Activated T-helper 17 cell treated with anti-CD3 and anti-CD28 coated beads, Interleukin-2, amount 50 U/mL, for 72 hours (primary cell): ENCODE data around the gene AKAP12. TPM values are rescaled to one million over a fixed set of nuclear protein-coding genes. Genes with fewer than 3 reads are reported as not detected.
"Not testable (repeated sequence)": the region's sequence is repeated elsewhere in the genome, so short reads cannot be mapped to it uniquely, and the experiment has no call there.

Experiments used
- ATAC-seq: fragments of 150-1000 bp; cut with Tn5 transposase; replicated peaks from 2 replicates; pipeline ENCODE4 v1.10.0; 2021; ENCODE audit warnings: mild to moderate bottlenecking, moderate library complexity
- H3K27ac Mint-ChIP-seq: one replicate; pipeline ENCODE4 v1.8.0; 2022; ENCODE audit warnings: mixed read lengths
- H3K27me3 Mint-ChIP-seq: one replicate; pipeline ENCODE4 v1.8.0; 2022; ENCODE audit warnings: mixed read lengths
- H3K36me3 Mint-ChIP-seq: one replicate; pipeline ENCODE4 v1.8.0; 2022; ENCODE audit warnings: low read depth, mild to moderate bottlenecking, mixed read lengths
- H3K4me1 Mint-ChIP-seq: one replicate; pipeline ENCODE4 v1.8.0; 2022; ENCODE audit warnings: mixed read lengths
- H3K4me3 Mint-ChIP-seq: one replicate; pipeline ENCODE4 v1.8.0; 2022; ENCODE audit warnings: mild to moderate bottlenecking, mixed read lengths
- H3K9me3 Mint-ChIP-seq: one replicate; pipeline ENCODE4 v1.8.0; 2022; ENCODE audit warnings: mixed read lengths
- total RNA-seq, 2 donors: library from RNA; stranded (reverse); gene quantifications; one replicate each; pipeline ENCODE4 v1.2.3, GENCODE V29; 2022

AKAP12 gene
- total RNA-seq, 2 donors from 2014 or later, result 0.35 to 0.79 TPM

DNA sequence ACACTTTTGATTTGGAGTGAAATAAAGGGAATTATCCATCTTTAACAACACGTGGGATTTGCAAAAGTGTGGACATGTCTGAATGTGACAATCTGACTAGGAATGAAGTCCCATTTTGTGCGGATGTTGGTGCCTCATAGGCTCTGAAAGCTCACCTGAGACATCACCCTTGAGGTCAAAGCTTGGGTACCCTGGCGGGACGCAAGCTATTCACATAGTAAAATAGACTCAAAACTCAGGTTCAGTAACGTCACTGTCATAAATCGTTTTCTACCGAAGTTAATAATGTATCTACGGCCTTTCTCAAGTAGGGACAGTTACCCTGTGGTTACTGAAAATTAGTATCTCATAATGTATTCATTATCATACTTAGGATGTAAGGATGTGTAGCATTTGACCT is 61.8 kb downstream of the AKAP12 start:
- H3K4me3 Mint-ChIP-seq, result no peak overlapping the region
- H3K27me3 Mint-ChIP-seq, result peaks cover 6% of the 10 kb centered on the region
- no peaks in the 10 kb centered on the region for H3K9me3 Mint-ChIP-seq
- H3K4me1 Mint-ChIP-seq, result no peaks in the 10 kb centered on the region
- no peaks in the 10 kb centered on the region for H3K36me3 Mint-ChIP-seq
- H3K27ac Mint-ChIP-seq, result no peak overlapping the region
- no peak for ATAC-seq

DNA sequence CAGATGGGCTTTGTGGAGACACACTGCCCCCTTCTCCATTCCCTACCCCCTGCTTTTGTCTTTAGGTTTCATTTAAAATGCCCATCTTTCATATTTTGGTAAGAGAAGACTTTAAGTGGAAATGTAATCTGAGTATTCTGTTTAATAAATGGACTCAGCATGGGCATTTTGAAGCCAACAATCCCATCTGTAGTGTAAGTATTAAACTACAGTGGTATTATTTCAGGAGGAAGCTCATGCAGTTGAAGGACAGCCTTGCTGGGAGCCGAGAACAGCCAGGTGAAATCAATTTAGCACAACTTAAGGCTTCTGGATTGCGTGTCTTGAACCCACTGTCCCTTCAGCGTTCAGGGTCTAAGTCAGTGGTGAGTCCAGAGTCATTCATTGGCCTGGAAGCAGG is 63.5 kb downstream of the AKAP12 start:
- Mint-ChIP-seq H3K4me1 (no peaks in the 10 kb centered on the region), H3K4me3 (no peak overlapping the region), H3K36me3 (no peaks in the 10 kb centered on the region), H3K27me3 (peaks cover 3% of the 10 kb centered on the region), H3K27ac (no peak overlapping the region), H3K9me3 (no peaks in the 10 kb centered on the region)
- no peak for ATAC-seq

- no peaks in the 10 kb centered on the region for H3K36me3 Mint-ChIP-seq
- ATAC-seq, result no peak
- H3K4me3 Mint-ChIP-seq, result no peak overlapping the region
- no peak overlapping the region for H3K27ac Mint-ChIP-seq
- no peaks in the 10 kb centered on the region for H3K9me3 Mint-ChIP-seq
- no peaks in the 10 kb centered on the region for H3K4me1 Mint-ChIP-seq
- H3K27me3 Mint-ChIP-seq, result no peaks in the 10 kb centered on the region
Measured at GRCh38 chr6:151306269-151306783, 66.6 kb downstream of the AKAP12 start.

DNA sequence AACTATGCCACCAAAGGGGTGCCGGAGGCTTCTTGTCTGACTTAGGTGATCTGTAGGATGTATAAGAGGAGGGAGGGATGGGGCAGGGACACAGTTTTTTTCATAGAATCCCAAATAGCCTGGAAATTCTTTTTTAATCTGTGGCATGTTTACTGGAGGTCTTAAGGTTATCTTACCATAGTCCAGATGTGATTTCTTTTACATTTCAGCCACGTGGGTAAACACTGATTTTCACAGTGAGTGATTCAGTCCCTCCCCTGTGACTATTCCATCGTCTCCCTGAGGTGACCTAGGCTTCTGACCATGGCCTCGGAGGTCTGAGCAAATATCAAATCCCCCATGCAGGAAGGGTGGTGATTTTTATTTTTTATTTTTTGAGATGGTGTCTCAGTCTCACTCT is 67.7 kb downstream of the AKAP12 start:
- peaks cover 4% of the 10 kb centered on the region for H3K27me3 Mint-ChIP-seq
- H3K9me3 Mint-ChIP-seq, result no peaks in the 10 kb centered on the region
- H3K27ac Mint-ChIP-seq, result no peak overlapping the region
- no peak for ATAC-seq
- H3K4me3 Mint-ChIP-seq, result no peak overlapping the region
- no peaks in the 10 kb centered on the region for H3K4me1 Mint-ChIP-seq
- no peaks in the 10 kb centered on the region for H3K36me3 Mint-ChIP-seq

GRCh38 chr6:151309619-151310018 is 69.9 kb downstream of the AKAP12 start:
- Mint-ChIP-seq H3K27me3 (peaks cover 4% of the 10 kb centered on the region), H3K27ac (no peak overlapping the region)
- no peak for ATAC-seq

DNA sequence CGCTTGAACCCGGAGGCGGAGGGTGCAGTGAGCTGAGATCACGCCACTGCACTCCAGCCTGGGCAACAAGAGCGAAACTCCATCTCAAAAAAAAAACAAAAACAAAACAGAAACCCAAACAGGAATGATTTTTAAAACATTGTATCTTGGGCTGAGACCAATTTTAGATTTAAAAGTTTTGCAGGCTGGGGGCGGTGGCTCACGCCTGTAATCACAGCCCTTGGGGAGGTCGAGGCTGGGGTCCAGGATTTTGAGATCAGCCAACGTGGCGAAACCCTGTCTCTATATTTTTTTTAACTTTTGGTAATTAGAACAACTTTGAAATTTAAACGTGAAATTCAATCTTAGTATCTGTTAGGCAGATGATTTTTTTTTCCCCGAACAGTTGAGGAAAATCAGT is 70.5 kb downstream of the AKAP12 start:
- no peaks in the 10 kb centered on the region for H3K9me3 Mint-ChIP-seq
- ATAC-seq, result no peak

More at GRCh38 chr6:151309619-151310018, 69.9 kb downstream of the AKAP12 start:
- Mint-ChIP-seq H3K36me3 (no peaks in the 10 kb centered on the region), H3K4me3 (no peak overlapping the region), H3K4me1 (no peaks in the 10 kb centered on the region), H3K9me3 (no peaks in the 10 kb centered on the region)

GRCh38 chr6:151310852-151311767 is 71.3 kb downstream of the AKAP12 start:
- no peaks in the 10 kb centered on the region for H3K4me1 Mint-ChIP-seq
- no peak overlapping the region for H3K4me3 Mint-ChIP-seq
- H3K27ac Mint-ChIP-seq, result no peak overlapping the region
- ATAC-seq, result no peak
- H3K27me3 Mint-ChIP-seq, result peaks cover 4% of the 10 kb centered on the region
- H3K36me3 Mint-ChIP-seq, result no peaks in the 10 kb centered on the region
- H3K9me3 Mint-ChIP-seq, result peaks cover 4% of the 10 kb centered on the region

More for the DNA sequence above, 70.5 kb downstream of the AKAP12 start:
- peaks cover 4% of the 10 kb centered on the region for H3K27me3 Mint-ChIP-seq
- H3K4me1 Mint-ChIP-seq, result no peaks in the 10 kb centered on the region
- no peaks in the 10 kb centered on the region for H3K36me3 Mint-ChIP-seq
- no peak overlapping the region for H3K27ac Mint-ChIP-seq
- no peak overlapping the region for H3K4me3 Mint-ChIP-seq

DNA sequence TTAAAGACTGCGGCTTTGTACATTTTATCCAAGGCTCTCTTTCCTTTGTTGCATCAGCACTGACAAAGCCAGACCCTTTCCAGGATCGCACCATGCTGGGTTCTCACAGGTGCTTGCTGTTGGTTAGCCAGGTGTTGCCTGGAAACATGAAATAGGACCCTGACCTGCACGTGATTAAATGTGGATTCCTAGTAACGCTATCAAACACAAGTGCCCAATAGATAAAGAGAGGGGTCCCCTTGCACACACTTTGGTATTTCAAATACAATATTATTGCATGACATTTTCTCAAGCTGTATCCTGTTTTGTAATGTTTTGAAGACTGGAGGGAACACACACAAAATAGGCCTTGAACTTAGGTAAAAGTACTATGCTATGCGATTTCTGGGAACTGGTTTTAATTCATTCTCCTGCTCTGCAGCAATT is 73.3 kb downstream of the AKAP12 start:
- Mint-ChIP-seq H3K36me3 (no peaks in the 10 kb centered on the region), H3K4me3 (no peak overlapping the region), H3K27ac (no peak overlapping the region), H3K9me3 (peaks cover 4% of the 10 kb centered on the region), H3K4me1 (no peaks in the 10 kb centered on the region), H3K27me3 (peaks cover 4% of the 10 kb centered on the region)
- ATAC-seq, result no peak

GRCh38 chr6:151315661-151316060 is 75.9 kb downstream of the AKAP12 start:
- ATAC-seq, H3K4me1 Mint-ChIP-seq, H3K9me3 Mint-ChIP-seq, H3K36me3 Mint-ChIP-seq, H3K4me3 Mint-ChIP-seq, H3K27ac Mint-ChIP-seq: not testable (repeated sequence)
- H3K27me3 Mint-ChIP-seq, result peaks cover 11% of the 10 kb centered on the region

GRCh38 chr6:151317103-151317994 is 77.6 kb downstream of the AKAP12 start:
- no peaks in the 10 kb centered on the region for H3K36me3 Mint-ChIP-seq
- H3K27ac Mint-ChIP-seq, result no peak overlapping the region
- no peak for ATAC-seq
- H3K4me3 Mint-ChIP-seq, result no peak overlapping the region
- peaks cover 10% of the 10 kb centered on the region for H3K27me3 Mint-ChIP-seq
- H3K4me1 Mint-ChIP-seq, result no peaks in the 10 kb centered on the region
- H3K9me3 Mint-ChIP-seq, result peaks cover 4% of the 10 kb centered on the region

DNA sequence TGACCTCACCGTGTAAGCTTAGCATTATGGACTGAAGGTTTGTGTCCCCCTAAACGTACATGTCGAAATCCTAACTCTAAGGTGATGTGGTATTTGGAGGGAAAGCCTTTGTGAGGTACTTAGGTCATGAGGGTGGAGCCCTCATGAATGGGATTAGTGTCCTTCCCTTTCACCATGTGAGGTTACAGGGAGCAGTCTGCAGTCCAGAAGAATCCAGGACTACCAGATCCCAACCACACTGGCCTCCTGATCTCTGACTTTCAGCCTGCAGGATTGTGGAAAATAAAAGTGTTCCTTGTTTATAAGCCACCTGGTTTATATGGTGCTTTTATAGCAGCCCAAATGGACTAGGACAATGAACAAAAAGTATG is 78.2 kb downstream of the AKAP12 start:
- no peaks in the 10 kb centered on the region for H3K4me1 Mint-ChIP-seq
- H3K9me3 Mint-ChIP-seq, result peaks cover 4% of the 10 kb centered on the region
- no peak overlapping the region for H3K4me3 Mint-ChIP-seq
- H3K36me3 Mint-ChIP-seq, result no peaks in the 10 kb centered on the region
- no peak overlapping the region for H3K27ac Mint-ChIP-seq
- H3K27me3 Mint-ChIP-seq, result peaks cover 17% of the 10 kb centered on the region
- no peak for ATAC-seq

- Mint-ChIP-seq H3K36me3 (no peaks in the 10 kb centered on the region), H3K27ac (no peak overlapping the region), H3K27me3 (peaks cover 32% of the 10 kb centered on the region), H3K9me3 (peaks cover 4% of the 10 kb centered on the region), H3K4me3 (no peak overlapping the region), H3K4me1 (no peaks in the 10 kb centered on the region)
- no peak for ATAC-seq
Measured at GRCh38 chr6:151320140-151320539, 80.4 kb downstream of the AKAP12 start.

- no peak overlapping the region for H3K27ac Mint-ChIP-seq
Measured at GRCh38 chr6:151321438-151321837, 81.7 kb downstream of the AKAP12 start.

GRCh38 chr6:151322570-151322969 is 82.8 kb downstream of the AKAP12 start:
- H3K9me3 Mint-ChIP-seq, result no peaks in the 10 kb centered on the region
- no peak for ATAC-seq
- no peak overlapping the region for H3K4me3 Mint-ChIP-seq
- H3K27me3 Mint-ChIP-seq, result peaks cover 49% of the 10 kb centered on the region
- H3K4me1 Mint-ChIP-seq, result no peaks in the 10 kb centered on the region
- H3K36me3 Mint-ChIP-seq, result no peaks in the 10 kb centered on the region
- H3K27ac Mint-ChIP-seq, result no peak overlapping the region

More at GRCh38 chr6:151321438-151321837, 81.7 kb downstream of the AKAP12 start:
- H3K4me3 Mint-ChIP-seq, result no peak overlapping the region
- no peaks in the 10 kb centered on the region for H3K9me3 Mint-ChIP-seq
- H3K27me3 Mint-ChIP-seq, result peaks cover 41% of the 10 kb centered on the region
- no peaks in the 10 kb centered on the region for H3K36me3 Mint-ChIP-seq
- no peaks in the 10 kb centered on the region for H3K4me1 Mint-ChIP-seq
- ATAC-seq, result no peak
